Thyroid gland (tissue), 4 donors: ENCODE data around the gene NFIX. TPM values are rescaled to one million over a fixed set of nuclear protein-coding genes. Genes with fewer than 3 reads are reported as not detected.

ENCODE experiments used
- DNase-seq, 2 donors: peaks; one replicate each; pipeline ENCODE4 v3.0.0-alpha.2; 2019
- H3K27ac ChIP-seq, 3 donors: fragments of 200-600 bp; sonication (generic); 1 replicate in 2 of 3; 2 replicates in 1 of 3; pipeline ENCODE4 v1.5.1; 2016 to 2019; ENCODE audit warnings: mild to moderate bottlenecking in 1 of 3, moderate library complexity in 1 of 3
- H3K27me3 ChIP-seq: fragments of 200-600 bp; sonication (generic); one replicate; pipeline ENCODE4 v1.5.1; 2019
- H3K36me3 ChIP-seq, 2 donors: fragments of 200-600 bp; sonication (generic); one replicate each; pipeline ENCODE4 v1.5.1; 2016 to 2019
- H3K4me1 ChIP-seq, 2 donors: fragments of 200-600 bp; sonication (generic); one replicate each; pipeline ENCODE4 v1.5.1; 2017 to 2019
- H3K4me3 ChIP-seq, 3 donors: fragments of 200-600 bp; sonication (generic); replicated peaks in 1 of 3; 1 replicate in 2 of 3; 2 replicates in 1 of 3; pipeline ENCODE4 v1.5.1; 2016; ENCODE audit warnings: mild to moderate bottlenecking in 1 of 3
- H3K9me3 ChIP-seq: fragments of 200-600 bp; sonication (generic); one replicate; pipeline ENCODE4 v1.5.1; 2017
- CTCF ChIP-seq, 6 experiments: fragments of 200-600 bp in 3 of 6; fragments of 450-650 bp in 3 of 6; sonication (generic) in 3 of 6; IDR thresholded peaks; one replicate each; pipeline ENCODE4 v1.5.1; 2016 to 2019; ENCODE audit warnings: antibody characterized with exemption in 6 of 6, mild to moderate bottlenecking in 2 of 6, inconsistent platforms in 1 of 6, moderate library complexity in 1 of 6
- POLR2A ChIP-seq, 2 donors: fragments of 450-650 bp; IDR thresholded peaks; one replicate each; pipeline ENCODE4 v1.6.1; 2017; ENCODE audit warnings: antibody characterized with exemption in 2 of 2, mild to moderate bottlenecking in 2 of 2, moderate library complexity in 1 of 2
- WGBS, 2 donors: methylation state at CpG; one replicate each; pipeline ENCODE4 v1.1.5; 2017; 5-methylcytosine and 5-hydroxymethylcytosine counted together
- intact Hi-C: fragments of 100-400 bp; cut with DNase I; formaldehyde crosslinking; loops from one replicate; pipeline ENCODE4 v1.15.1; 2023
- total RNA-seq, 4 donors: library from RNA; depleted of rRNA; stranded (reverse); fragments of >200 nt; gene quantifications; one replicate each; pipeline ENCODE4 v1.2.3, GENCODE V29; 2016

Gene NFIX
- total RNA-seq, 4 donors from 2014 or later = 38.8 to 70.2 (median 62.4) TPM

GRCh38 chr19:13062317-13062716, 67.0 kb downstream of the NFIX start:
- no peak for TF ChIP-seq POLR2A (IDR thresholded peaks at IDR 0.05)
- no peak for TF ChIP-seq CTCF (IDR thresholded peaks at IDR 0.05)
- H3K4me3 ChIP-seq = no peak overlapping the region
- peaks cover 38 to 63% of the 10 kb centered on the region in 2 donors for H3K4me1 ChIP-seq
- no peak for DNase-seq
- no peaks in the 10 kb centered on the region for H3K9me3 ChIP-seq
- no peaks in the 10 kb centered on the region for H3K36me3 ChIP-seq
- H3K27ac ChIP-seq = no peak overlapping the region
- intact Hi-C loops = no loop called here
- H3K27me3 ChIP-seq = no peaks in the 10 kb centered on the region

GRCh38 chr19:13063461-13064091, 68.3 kb downstream of the NFIX start:
- Histone ChIP-seq H3K36me3 (no peaks in the 10 kb centered on the region), H3K9me3 (no peaks in the 10 kb centered on the region), H3K4me3 (no peak overlapping the region), H3K4me1 (peaks cover 31 to 62% of the 10 kb centered on the region in 2 donors), H3K27me3 (no peaks in the 10 kb centered on the region), H3K27ac (no peak overlapping the region)
- no peak for TF ChIP-seq CTCF (IDR thresholded peaks at IDR 0.05)
- no peak for TF ChIP-seq POLR2A (IDR thresholded peaks at IDR 0.05)
- no peak for DNase-seq
- intact Hi-C loops = no loop called here
- 74 to 79% methylated on average over 5 of the region's 5 CpGs for WGBS, 2 donors

GRCh38 chr19:13064092-13064489, 68.8 kb downstream of the NFIX start:
- H3K4me1 ChIP-seq = peaks cover 26 to 57% of the 10 kb centered on the region in 2 donors
- no peak overlapping the region for H3K4me3 ChIP-seq
- no peaks in the 10 kb centered on the region for H3K27me3 ChIP-seq
- TF ChIP-seq POLR2A (IDR thresholded peaks at IDR 0.05) (no peak), CTCF (IDR thresholded peaks at IDR 0.05) (no peak)
- WGBS, 2 donors = 81% methylated on average over 4 to 6 of the region's 6 CpGs
- no peaks in the 10 kb centered on the region for H3K9me3 ChIP-seq
- intact Hi-C loops = no loop called here
- no peak for DNase-seq
- no peaks in the 10 kb centered on the region for H3K36me3 ChIP-seq
- H3K27ac ChIP-seq = no peak overlapping the region

- WGBS, 2 donors = 81 to 87% methylated on average over 3 to 5 of the region's 5 CpGs
- Histone ChIP-seq H3K27ac (no peak overlapping the region), H3K36me3 (no peaks in the 10 kb centered on the region), H3K9me3 (no peaks in the 10 kb centered on the region), H3K4me1 (peaks cover 6 to 40% of the 10 kb centered on the region in 2 donors), H3K27me3 (no peaks in the 10 kb centered on the region), H3K4me3 (no peak overlapping the region)
- TF ChIP-seq POLR2A (IDR thresholded peaks at IDR 0.05) (no peak), CTCF (IDR thresholded peaks at IDR 0.05) (no peak)
- intact Hi-C loops = no loop called here
- no peak for DNase-seq
Measured at GRCh38 chr19:13066226-13066625, 71.0 kb downstream of the NFIX start.

- intact Hi-C loops = no loop called here
- H3K4me3 ChIP-seq = no peak overlapping the region
- H3K9me3 ChIP-seq = no peaks in the 10 kb centered on the region
- TF ChIP-seq CTCF (IDR thresholded peaks at IDR 0.05) (no peak), POLR2A (IDR thresholded peaks at IDR 0.05) (no peak)
- no peaks in the 10 kb centered on the region for H3K36me3 ChIP-seq
- H3K4me1 ChIP-seq = peaks cover 6 to 32% of the 10 kb centered on the region in 2 donors
- 76 to 89% methylated on average over 16 to 17 of the region's 17 CpGs for WGBS, 2 donors
- DNase-seq = no peak
- H3K27ac ChIP-seq = no peak overlapping the region
- no peaks in the 10 kb centered on the region for H3K27me3 ChIP-seq
Measured at GRCh38 chr19:13066933-13067807, 71.9 kb downstream of the NFIX start.
